HG02763 (cell line): ENCODE results near the gene VSX2.

Experiments
- ATAC-seq: cut with Tn5 transposase; IDR thresholded peaks from one replicate; pipeline ENCODE4 v1.9.1; 2021; ENCODE audit warnings: mild to moderate bottlenecking, moderate library complexity; ENCODE audit not compliant: unreplicated experiment

VSX2 gene

GRCh38 chr14:74238974-74239847 lies at the start of gene VSX2:
Gene VSX2 (plus strand): TSS chr14:74239449. CDS start chr14:74239562, 113 bp downstream.
- ATAC-seq = no peak

GRCh38 chr14:74190927-74191575 lies 48.2 kb upstream of the VSX2 start:
- no peak for ATAC-seq

DNA sequence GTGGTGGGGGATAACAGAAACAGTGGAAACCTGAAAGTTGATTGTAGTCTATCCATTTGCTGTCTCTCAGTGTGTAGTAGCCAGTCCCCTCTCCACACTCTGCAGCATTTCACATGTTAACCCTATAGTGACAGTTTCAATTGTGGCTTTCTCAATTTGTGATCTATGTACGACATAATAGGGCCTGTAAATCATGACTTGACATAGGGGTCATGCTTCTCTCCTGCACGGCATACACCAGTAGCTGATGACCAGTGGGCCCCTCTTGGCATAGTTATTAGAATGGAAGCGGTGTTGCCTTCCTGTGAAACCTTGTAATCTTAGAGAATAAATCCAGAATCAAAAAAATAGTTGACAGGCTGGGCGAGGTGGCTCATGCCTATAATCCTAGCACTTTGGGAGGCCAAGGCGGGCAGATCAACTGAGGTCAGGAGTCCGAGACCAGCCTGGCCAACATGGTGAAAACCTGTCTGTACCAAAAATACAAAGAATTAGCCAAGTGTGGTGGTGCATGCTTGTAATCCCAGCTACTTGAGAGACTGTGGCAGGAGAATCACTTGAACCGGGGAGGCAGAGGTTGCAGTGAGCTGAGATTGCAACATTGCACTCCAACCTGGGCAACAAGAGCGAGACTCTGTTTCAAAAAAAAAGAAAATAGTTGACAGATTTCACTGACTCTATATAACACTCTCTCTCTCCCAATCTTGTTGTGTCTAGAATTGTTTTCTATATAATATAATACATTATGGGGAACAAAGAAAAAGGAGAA lies 44.6 kb upstream of the VSX2 start:
- no peak for ATAC-seq

DNA sequence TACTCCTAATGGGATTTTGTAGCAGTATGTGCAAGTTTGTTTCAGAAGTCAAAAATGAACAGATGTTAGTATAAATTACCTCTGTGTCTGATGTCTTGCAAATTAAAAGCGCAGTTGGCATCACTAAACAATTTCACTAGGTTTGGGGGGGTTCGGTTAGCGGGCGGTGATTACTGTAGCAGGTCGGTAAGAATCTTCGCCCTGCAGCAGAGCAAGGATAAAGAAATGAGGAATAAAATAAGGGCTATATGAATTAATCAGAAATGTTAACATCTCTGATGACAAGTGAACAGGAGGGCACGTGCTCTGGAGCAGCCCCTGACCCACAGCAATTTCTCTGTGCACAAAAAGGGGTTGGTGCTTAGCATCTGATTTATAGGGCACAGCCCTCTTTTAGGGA lies 43.6 kb upstream of the VSX2 start:
- no peak for ATAC-seq

- no peak for ATAC-seq
Observed at GRCh38 chr14:74198441-74199234, 40.6 kb upstream of the VSX2 start.

- ATAC-seq = no peak
Observed at GRCh38 chr14:74202113-74202512, 37.1 kb upstream of the VSX2 start.

DNA sequence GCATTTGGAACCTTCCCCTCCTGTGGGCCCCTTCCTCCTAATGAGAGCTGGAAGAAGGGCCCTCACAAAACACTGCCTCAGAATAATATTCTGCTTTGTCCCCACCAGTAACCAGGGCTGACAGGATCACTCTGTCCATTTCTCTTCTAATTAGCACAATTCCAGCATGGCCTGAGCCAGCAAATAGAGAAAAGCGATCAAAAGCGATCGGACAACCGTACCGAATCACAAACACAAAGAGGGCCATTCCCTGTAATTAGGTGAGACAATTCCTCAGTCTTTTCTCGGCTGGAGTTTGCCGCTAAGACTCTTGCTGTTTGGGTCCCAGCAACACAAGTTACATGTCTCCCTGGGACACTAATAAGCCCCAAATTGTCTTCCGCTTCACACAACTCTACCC lies 35.6 kb upstream of the VSX2 start:
- no peak for ATAC-seq

- ATAC-seq = no peak
Observed at GRCh38 chr14:74204491-74204890, 34.8 kb upstream of the VSX2 start.

- no peak for ATAC-seq
Observed at GRCh38 chr14:74205882-74206281, 33.4 kb upstream of the VSX2 start.

GRCh38 chr14:74207943-74208342 lies 31.3 kb upstream of the VSX2 start:
- no peak for ATAC-seq

GRCh38 chr14:74208642-74209041 lies 30.6 kb upstream of the VSX2 start:
- ATAC-seq = no peak

- ATAC-seq = no peak
Observed at GRCh38 chr14:74211945-74212580, 27.2 kb upstream of the VSX2 start.

DNA sequence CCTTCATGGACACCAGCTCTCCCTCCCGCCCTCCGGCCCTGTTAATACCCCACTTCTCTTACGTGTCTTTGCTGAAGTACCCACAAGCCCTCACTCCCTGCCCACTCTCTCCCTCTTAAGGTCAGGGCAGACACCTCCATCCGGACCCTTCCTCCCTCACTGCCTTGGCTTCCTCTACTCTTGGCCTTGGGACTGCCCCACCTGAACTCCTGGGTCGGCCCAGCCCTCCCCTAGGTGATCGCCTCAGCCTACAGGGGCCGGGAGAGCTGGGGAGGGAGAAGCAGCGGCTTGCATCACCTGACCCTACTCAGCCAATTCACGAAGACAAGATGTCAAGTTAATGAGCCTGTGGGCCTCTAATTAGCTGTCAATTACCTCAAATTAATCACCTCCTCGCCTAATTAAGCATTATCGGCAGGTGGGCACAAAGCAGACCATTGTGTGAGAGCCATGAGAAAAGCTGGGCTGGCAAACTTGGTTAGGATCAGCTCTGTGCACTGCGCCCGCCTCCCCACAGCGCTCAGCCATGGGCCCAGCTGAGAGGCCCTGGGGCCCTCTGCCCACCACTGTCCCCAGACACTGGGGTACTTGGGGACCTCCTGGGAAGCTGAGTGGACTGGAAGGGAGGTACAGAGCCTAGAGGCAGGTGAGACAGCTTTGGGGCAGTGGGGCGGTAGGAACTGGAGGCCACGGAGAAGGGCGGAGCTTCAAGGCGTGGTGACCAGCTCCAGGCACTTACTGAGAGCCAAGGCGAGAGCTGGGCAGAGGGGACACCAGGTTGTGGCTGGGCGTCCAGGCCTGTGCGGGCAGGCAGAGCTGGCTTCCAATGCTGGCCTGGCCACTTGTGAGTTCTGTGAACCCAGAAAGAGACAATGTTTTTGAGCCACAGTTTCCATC lies 25.1 kb upstream of the VSX2 start:
- no peak for ATAC-seq

- no peak for ATAC-seq
Observed at GRCh38 chr14:74216671-74217070, 22.6 kb upstream of the VSX2 start.

DNA sequence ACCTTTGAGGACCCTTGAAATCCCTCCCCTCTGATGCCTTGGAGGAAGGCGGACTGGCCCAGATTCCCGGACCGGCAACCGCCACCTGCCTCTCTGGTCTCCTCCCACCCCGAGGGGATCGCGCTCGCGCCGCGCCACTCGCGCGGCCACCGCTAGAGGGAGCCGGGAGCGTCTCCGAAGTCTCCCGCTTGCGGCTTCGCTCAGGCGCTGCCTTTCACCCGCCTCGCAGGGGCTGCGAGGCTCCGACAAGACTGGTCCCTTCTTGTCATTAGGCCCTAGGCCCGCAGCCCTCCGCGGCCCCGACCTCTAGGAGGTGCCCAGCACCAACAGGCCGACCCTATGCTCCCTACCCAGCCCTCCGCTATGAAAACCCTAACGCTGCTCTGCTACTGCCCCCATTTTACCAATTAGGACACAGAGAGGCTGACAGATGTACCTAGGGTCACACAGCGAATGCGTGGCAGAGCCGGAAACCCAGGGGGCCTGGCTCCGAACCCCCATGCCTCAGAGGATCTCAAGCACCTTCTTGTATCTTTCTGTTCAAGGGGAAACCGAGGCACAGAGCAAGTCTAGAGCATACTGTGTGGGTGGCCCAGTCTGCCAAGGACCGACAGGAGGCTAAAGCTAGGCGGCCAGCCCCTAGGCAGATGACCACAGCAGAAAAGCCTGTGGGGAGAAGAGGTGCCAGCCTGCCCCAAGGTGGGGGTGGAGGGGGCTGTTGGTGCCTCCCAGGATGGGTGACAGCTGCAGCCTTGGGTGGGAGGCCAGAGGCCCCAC lies 21.4 kb upstream of the VSX2 start:
- no peak for ATAC-seq

GRCh38 chr14:74218462-74218861 lies 20.8 kb upstream of the VSX2 start:
- no peak for ATAC-seq

GRCh38 chr14:74219277-74220205 lies 19.7 kb upstream of the VSX2 start:
- ATAC-seq = no peak
